SK-N-SH (cell line): ENCODE data around the gene RNF111. TPM values are rescaled to one million over a fixed set of nuclear protein-coding genes. Genes with fewer than 3 reads are reported as not detected.

Experiments used
- CTCF ChIA-PET: fragments of 300-600, 350-600 bp; formaldehyde crosslinking; extraction: SDS; loops from one replicate; lab custom pipeline; 2021; lab: Yijun Ruan, JAX
- POLR2A ChIA-PET: fragments of 350-600 bp; sonication (Branson Sonifier 250); formaldehyde crosslinking; extraction: SDS; loops from one replicate; lab custom pipeline; 2020; ENCODE audit warnings: antibody characterized with exemption, inconsistent platforms; lab: Yijun Ruan, JAX
- DNase-seq: peaks from one replicate; pipeline ENCODE4 v3.0.0; 2012
- H2AFZ ChIP-seq: fragments of 200-600 bp; sonication (generic); 2 replicates; pipeline ENCODE4 v1.8.1; 2016; ENCODE audit warnings: antibody characterized with exemption, mild to moderate bottlenecking, low read depth
- H3F3A ChIP-seq: fragments of 200-600 bp; sonication (generic); replicated peaks from 2 replicates; pipeline ENCODE3; 2016; ENCODE audit warnings: antibody characterized with exemption, mild to moderate bottlenecking; ENCODE audit not compliant: insufficient read depth
- H3K27ac ChIP-seq, 2 experiments: fragments of 200-500 bp in 1 of 2; fragments of 200-600 bp in 1 of 2; sonication (Bioruptor generic) in 1 of 2; sonication (generic), shearing (Covaris generic) in 1 of 2; 2 replicates each; pipeline versions ENCODE4 v1.5.1 to v1.6.1; 2014 to 2016; ENCODE audit warnings: low read depth in 2 of 2, inconsistent platforms in 1 of 2, low read length in 1 of 2, mild to moderate bottlenecking in 1 of 2, mixed read lengths in 1 of 2
- H3K27me3 ChIP-seq: fragments of 200-600 bp; sonication (generic), shearing (Covaris generic); 2 replicates; pipeline ENCODE4 v1.6.1; 2016; ENCODE audit warnings: mixed run types; ENCODE audit not compliant: insufficient read depth
- H3K36me3 ChIP-seq, 2 experiments: fragments of 200-500 bp in 1 of 2; fragments of 200-600 bp in 1 of 2; sonication (Bioruptor generic) in 1 of 2; sonication (generic) in 1 of 2; replicated peaks in 1 of 2; 2 replicates each; pipeline versions ENCODE3 to v1.5.1; 2014 to 2016; ENCODE audit warnings: low read length in 1 of 2, mild to moderate bottlenecking in 1 of 2; ENCODE audit not compliant: insufficient read depth in 2 of 2, control insufficient read depth in 1 of 2
- H3K4me1 ChIP-seq, 2 experiments: fragments of 200-500 bp in 1 of 2; fragments of 200-600 bp in 1 of 2; sonication (Bioruptor generic) in 1 of 2; sonication (generic), shearing (Covaris generic) in 1 of 2; 2 replicates each; pipeline versions ENCODE4 v1.5.1 to v1.6.1; 2014 to 2016; ENCODE audit warnings: low read depth in 1 of 2, low read length in 1 of 2, mixed run types in 1 of 2; ENCODE audit not compliant: insufficient read depth in 2 of 2, control insufficient read depth in 1 of 2
- H3K4me2 ChIP-seq: fragments of 200-600 bp; sonication (generic), shearing (Covaris generic); 2 replicates; pipeline ENCODE4 v1.6.1; 2017; ENCODE audit warnings: mixed run types
- H3K4me3 ChIP-seq, 2 experiments: fragments of 200-500 bp in 1 of 2; fragments of 200-600 bp in 1 of 2; sonication (Bioruptor generic) in 1 of 2; sonication (generic), shearing (Covaris generic) in 1 of 2; 2 replicates each; pipeline versions ENCODE4 v1.5.1 to v1.8.1; 2014 to 2016; ENCODE audit warnings: low read depth in 2 of 2, inconsistent platforms in 1 of 2, low read length in 1 of 2, mild to moderate bottlenecking in 1 of 2, mixed read lengths in 1 of 2, moderate library complexity in 1 of 2
- H3K79me2 ChIP-seq: fragments of 200-600 bp; sonication (generic); 2 replicates; pipeline ENCODE4 v1.8.1; 2017; ENCODE audit warnings: mild to moderate bottlenecking; ENCODE audit not compliant: insufficient read depth
- H3K9ac ChIP-seq: fragments of 200-600 bp; sonication (generic); 2 replicates; pipeline ENCODE4 v1.6.1; 2017; ENCODE audit warnings: mixed run types
- H3K9me2 ChIP-seq: fragments of 200-600 bp; sonication (generic); 2 replicates; pipeline ENCODE4 v1.6.1; 2017; ENCODE audit warnings: mixed run types
- H3K9me3 ChIP-seq: fragments of 200-600 bp; sonication (generic); 2 replicates; pipeline ENCODE4 v1.6.1; 2017; ENCODE audit warnings: mixed run types, mild to moderate bottlenecking, moderate library complexity
- H4K20me1 ChIP-seq: fragments of 200-600 bp; sonication (generic); 2 replicates; pipeline ENCODE4 v1.6.1; 2017; ENCODE audit warnings: mild to moderate bottlenecking, mixed run types; ENCODE audit not compliant: insufficient read depth
- CHD2 ChIP-seq: fragments of 150-350 bp; IDR thresholded peaks from 2 replicates; pipeline ENCODE4 v1.6.1; 2018; ENCODE audit warnings: low read length; ENCODE audit not compliant: partially characterized antibody
- ELF1 ChIP-seq: IDR thresholded peaks from 2 replicates; pipeline ENCODE4 v1.4.0; 2012
- FOSL2 ChIP-seq: IDR thresholded peaks from 2 replicates; pipeline ENCODE4 v1.4.0; 2012; ENCODE audit warnings: low read depth, mild to moderate bottlenecking, moderate library complexity, borderline replicate concordance
- FOXJ3 ChIP-seq: sonication (generic); formaldehyde crosslinking; IDR thresholded peaks from 2 replicates; pipeline ENCODE4 v1.5.1; 2020; ENCODE audit warnings: mild to moderate bottlenecking, missing genetic modification reagents
- FOXM1 ChIP-seq: IDR thresholded peaks from 2 replicates; pipeline ENCODE4 v1.4.0; 2012; ENCODE audit warnings: low read depth, mild to moderate bottlenecking
- MEF2A ChIP-seq: IDR thresholded peaks from 2 replicates; pipeline ENCODE4 v1.4.0; 2012; ENCODE audit warnings: low read depth, borderline replicate concordance
- NFIC ChIP-seq: IDR thresholded peaks from 2 replicates; pipeline ENCODE4 v1.4.0; 2012; ENCODE audit warnings: borderline replicate concordance
- NRF1 ChIP-seq: IDR thresholded peaks from 2 replicates; pipeline ENCODE4 v1.6.1; 2012; ENCODE audit warnings: low read depth, mild to moderate bottlenecking, low read length
- RFX5 ChIP-seq: IDR thresholded peaks from 2 replicates; pipeline ENCODE4 v1.6.1; 2012; ENCODE audit warnings: mild to moderate bottlenecking, improper control_type of control experiment, low read length
- SMC3 ChIP-seq: IDR thresholded peaks from 2 replicates; pipeline ENCODE4 v1.6.1; 2012; ENCODE audit warnings: low read depth, low read length, improper control_type of control experiment
- TAF1 ChIP-seq: IDR thresholded peaks from 2 replicates; pipeline ENCODE4 v1.6.1; 2012; ENCODE audit warnings: low read depth, mild to moderate bottlenecking, low read length, moderate library complexity, borderline replicate concordance
- TCF12 ChIP-seq: IDR thresholded peaks from 2 replicates; pipeline ENCODE4 v1.4.0; 2012
- TEAD4 ChIP-seq: IDR thresholded peaks from 2 replicates; pipeline ENCODE4 v1.4.0; 2012; ENCODE audit warnings: mild to moderate bottlenecking, borderline replicate concordance; ENCODE audit not compliant: insufficient read depth
- WGBS: methylation state at CpG from one replicate; pipeline ENCODE4 v1.1.6; 2017; ENCODE audit warnings: low lambda C conversion rate; 5-methylcytosine and 5-hydroxymethylcytosine counted together
- polyA plus RNA-seq, 3 experiments: library from polyadenylated mRNA; depleted of rRNA; stranded (reverse); fragments of >200 nt; gene quantifications; 2 replicates each; pipeline ENCODE4 v1.2.3, GENCODE V29; 2012
- TF ChIP-seq, protein P1 (sequence below): IDR thresholded peaks from 2 replicates; pipeline ENCODE4; 2012
- TF ChIP-seq, protein P2 (sequence below): fragments of 150-350 bp; IDR thresholded peaks from 2 replicates; pipeline ENCODE4 v1.6.1; 2016; ENCODE audit warnings: mild to moderate bottlenecking, low read depth, low read length
- TF ChIP-seq, protein P3 (sequence below): fragments of 150-350 bp; IDR thresholded peaks from 2 replicates; pipeline ENCODE4 v1.6.1; 2017; ENCODE audit warnings: antibody characterized with exemption, low read length, low read depth, borderline replicate concordance
- TF ChIP-seq, protein P4 (sequence below): IDR thresholded peaks from 2 replicates; pipeline ENCODE4 v1.4.0; 2012; ENCODE audit warnings: low read depth, borderline replicate concordance
- TF ChIP-seq, protein P5 (sequence below): IDR thresholded peaks from 2 replicates; pipeline ENCODE4 v1.6.1; 2012; ENCODE audit warnings: mild to moderate bottlenecking, low read depth, low read length, moderate library complexity
- TF ChIP-seq, protein P6 (sequence below): fragments of 200-600 bp; sonication (generic); IDR thresholded peaks from 2 replicates; pipeline ENCODE4 v1.6.1; 2017; ENCODE audit warnings: antibody characterized with exemption, mild to moderate bottlenecking, moderate library complexity

RNF111 gene
- polyA plus RNA-seq, 1 of the 3 experiments (the other 2 are of a cell fraction): 16.5 TPM

DNA sequence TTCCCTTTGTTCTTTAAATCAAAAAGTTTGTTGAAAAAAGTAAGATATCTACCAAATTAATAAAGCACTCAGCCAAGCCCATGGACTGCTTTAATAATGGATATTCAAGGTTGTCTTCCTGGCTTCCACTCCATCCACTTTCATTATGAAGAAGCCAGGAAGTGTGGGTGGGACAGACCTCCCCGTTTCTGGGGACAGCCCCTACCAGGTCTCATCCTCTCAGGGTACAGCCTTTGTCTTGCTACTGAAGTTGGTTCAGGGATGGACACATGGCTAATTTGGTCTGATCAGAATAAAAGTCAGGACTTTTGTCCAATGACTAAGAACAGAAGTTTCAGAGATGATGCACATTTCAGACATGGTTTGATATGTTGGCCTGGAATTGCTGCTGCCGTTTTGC is 150.1 kb downstream of the RNF111 start:
- no peak overlapping the region for H3K4me2 ChIP-seq
- H3K9me2 ChIP-seq: no peaks in the 10 kb centered on the region
- no peaks in the 10 kb centered on the region for H3K4me1 ChIP-seq
- ChIA-PET CTCF (interaction anchor here (1.2 to 1.8 kb wide), 6 partner anchors 11 to 355 kb away, joined by 4 to 9 read pairs (median 6); no protein-coding TSS in a partner anchor), POLR2A (no interaction called here)
- peaks cover 6% of the 10 kb centered on the region for H3F3A ChIP-seq
- TF ChIP-seq, protein P1, sequence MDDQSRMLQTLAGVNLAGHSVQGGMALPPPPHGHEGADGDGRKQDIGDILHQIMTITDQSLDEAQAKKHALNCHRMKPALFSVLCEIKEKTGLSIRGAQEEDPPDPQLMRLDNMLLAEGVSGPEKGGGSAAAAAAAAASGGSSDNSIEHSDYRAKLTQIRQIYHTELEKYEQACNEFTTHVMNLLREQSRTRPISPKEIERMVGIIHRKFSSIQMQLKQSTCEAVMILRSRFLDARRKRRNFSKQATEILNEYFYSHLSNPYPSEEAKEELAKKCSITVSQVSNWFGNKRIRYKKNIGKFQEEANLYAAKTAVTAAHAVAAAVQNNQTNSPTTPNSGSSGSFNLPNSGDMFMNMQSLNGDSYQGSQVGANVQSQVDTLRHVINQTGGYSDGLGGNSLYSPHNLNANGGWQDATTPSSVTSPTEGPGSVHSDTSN: no peak
- TF ChIP-seq FOSL2 (no peak), TCF12 (no peak), CHD2 (no peak), TAF1 (no peak), NRF1 (no peak), NFIC (no peak), TEAD4 (no peak), MEF2A (no peak), RFX5 (no peak), FOXM1 (no peak), SMC3 (no peak), FOXJ3 (CRISPR knock-in tag) (no peak), ELF1 (no peak)
- TF ChIP-seq, protein P2, sequence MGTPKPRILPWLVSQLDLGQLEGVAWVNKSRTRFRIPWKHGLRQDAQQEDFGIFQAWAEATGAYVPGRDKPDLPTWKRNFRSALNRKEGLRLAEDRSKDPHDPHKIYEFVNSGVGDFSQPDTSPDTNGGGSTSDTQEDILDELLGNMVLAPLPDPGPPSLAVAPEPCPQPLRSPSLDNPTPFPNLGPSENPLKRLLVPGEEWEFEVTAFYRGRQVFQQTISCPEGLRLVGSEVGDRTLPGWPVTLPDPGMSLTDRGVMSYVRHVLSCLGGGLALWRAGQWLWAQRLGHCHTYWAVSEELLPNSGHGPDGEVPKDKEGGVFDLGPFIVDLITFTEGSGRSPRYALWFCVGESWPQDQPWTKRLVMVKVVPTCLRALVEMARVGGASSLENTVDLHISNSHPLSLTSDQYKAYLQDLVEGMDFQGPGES: no peak
- TF ChIP-seq, protein P3, sequence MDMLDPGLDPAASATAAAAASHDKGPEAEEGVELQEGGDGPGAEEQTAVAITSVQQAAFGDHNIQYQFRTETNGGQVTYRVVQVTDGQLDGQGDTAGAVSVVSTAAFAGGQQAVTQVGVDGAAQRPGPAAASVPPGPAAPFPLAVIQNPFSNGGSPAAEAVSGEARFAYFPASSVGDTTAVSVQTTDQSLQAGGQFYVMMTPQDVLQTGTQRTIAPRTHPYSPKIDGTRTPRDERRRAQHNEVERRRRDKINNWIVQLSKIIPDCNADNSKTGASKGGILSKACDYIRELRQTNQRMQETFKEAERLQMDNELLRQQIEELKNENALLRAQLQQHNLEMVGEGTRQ: no peak
- TF ChIP-seq, protein P4, sequence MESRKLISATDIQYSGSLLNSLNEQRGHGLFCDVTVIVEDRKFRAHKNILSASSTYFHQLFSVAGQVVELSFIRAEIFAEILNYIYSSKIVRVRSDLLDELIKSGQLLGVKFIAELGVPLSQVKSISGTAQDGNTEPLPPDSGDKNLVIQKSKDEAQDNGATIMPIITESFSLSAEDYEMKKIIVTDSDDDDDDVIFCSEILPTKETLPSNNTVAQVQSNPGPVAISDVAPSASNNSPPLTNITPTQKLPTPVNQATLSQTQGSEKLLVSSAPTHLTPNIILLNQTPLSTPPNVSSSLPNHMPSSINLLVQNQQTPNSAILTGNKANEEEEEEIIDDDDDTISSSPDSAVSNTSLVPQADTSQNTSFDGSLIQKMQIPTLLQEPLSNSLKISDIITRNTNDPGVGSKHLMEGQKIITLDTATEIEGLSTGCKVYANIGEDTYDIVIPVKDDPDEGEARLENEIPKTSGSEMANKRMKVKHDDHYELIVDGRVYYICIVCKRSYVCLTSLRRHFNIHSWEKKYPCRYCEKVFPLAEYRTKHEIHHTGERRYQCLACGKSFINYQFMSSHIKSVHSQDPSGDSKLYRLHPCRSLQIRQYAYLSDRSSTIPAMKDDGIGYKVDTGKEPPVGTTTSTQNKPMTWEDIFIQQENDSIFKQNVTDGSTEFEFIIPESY: no peak
- TF ChIP-seq, protein P5, sequence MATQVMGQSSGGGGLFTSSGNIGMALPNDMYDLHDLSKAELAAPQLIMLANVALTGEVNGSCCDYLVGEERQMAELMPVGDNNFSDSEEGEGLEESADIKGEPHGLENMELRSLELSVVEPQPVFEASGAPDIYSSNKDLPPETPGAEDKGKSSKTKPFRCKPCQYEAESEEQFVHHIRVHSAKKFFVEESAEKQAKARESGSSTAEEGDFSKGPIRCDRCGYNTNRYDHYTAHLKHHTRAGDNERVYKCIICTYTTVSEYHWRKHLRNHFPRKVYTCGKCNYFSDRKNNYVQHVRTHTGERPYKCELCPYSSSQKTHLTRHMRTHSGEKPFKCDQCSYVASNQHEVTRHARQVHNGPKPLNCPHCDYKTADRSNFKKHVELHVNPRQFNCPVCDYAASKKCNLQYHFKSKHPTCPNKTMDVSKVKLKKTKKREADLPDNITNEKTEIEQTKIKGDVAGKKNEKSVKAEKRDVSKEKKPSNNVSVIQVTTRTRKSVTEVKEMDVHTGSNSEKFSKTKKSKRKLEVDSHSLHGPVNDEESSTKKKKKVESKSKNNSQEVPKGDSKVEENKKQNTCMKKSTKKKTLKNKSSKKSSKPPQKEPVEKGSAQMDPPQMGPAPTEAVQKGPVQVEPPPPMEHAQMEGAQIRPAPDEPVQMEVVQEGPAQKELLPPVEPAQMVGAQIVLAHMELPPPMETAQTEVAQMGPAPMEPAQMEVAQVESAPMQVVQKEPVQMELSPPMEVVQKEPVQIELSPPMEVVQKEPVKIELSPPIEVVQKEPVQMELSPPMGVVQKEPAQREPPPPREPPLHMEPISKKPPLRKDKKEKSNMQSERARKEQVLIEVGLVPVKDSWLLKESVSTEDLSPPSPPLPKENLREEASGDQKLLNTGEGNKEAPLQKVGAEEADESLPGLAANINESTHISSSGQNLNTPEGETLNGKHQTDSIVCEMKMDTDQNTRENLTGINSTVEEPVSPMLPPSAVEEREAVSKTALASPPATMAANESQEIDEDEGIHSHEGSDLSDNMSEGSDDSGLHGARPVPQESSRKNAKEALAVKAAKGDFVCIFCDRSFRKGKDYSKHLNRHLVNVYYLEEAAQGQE: no peak
- TF ChIP-seq, protein P6, sequence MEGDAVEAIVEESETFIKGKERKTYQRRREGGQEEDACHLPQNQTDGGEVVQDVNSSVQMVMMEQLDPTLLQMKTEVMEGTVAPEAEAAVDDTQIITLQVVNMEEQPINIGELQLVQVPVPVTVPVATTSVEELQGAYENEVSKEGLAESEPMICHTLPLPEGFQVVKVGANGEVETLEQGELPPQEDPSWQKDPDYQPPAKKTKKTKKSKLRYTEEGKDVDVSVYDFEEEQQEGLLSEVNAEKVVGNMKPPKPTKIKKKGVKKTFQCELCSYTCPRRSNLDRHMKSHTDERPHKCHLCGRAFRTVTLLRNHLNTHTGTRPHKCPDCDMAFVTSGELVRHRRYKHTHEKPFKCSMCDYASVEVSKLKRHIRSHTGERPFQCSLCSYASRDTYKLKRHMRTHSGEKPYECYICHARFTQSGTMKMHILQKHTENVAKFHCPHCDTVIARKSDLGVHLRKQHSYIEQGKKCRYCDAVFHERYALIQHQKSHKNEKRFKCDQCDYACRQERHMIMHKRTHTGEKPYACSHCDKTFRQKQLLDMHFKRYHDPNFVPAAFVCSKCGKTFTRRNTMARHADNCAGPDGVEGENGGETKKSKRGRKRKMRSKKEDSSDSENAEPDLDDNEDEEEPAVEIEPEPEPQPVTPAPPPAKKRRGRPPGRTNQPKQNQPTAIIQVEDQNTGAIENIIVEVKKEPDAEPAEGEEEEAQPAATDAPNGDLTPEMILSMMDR: no peak
- no peaks in the 10 kb centered on the region for H3K9me3 ChIP-seq
- H3K9ac ChIP-seq: no peak overlapping the region
- H3K79me2 ChIP-seq: no peaks in the 10 kb centered on the region
- H3K27ac ChIP-seq: no peak overlapping the region
- no peak overlapping the region for H3K4me3 ChIP-seq
- H2AFZ ChIP-seq: no peak overlapping the region
- H3K36me3 ChIP-seq: peaks cover 36 to 59% of the 10 kb centered on the region in 2 experiments
- DNase-seq: no peak
- no peaks in the 10 kb centered on the region; the same call in 1 of the 2 replicates for H4K20me1 ChIP-seq
- H3K27me3 ChIP-seq: no peaks in the 10 kb centered on the region
- 79% methylated on average over 2 of the region's 2 CpGs for WGBS
